ENCODE measurements around the gene TNFRSF8.

GRCh38 chr1:12124693-12125421, 61.8 kb downstream of the TNFRSF8 start:
- peak; percentile 87 for TF ChIP-seq CTCF (conservative IDR thresholded peaks at IDR 0.05; ENCODE audit: low read depth, low read length)
- TF ChIP-seq EZH2 (IDR thresholded peaks at IDR 0.05; ENCODE audit: borderline replicate concordance, low read depth, low read length, poor library complexity, severe bottlenecking): no peak
